ENCODE measurements around the gene CD52. TPM values are rescaled to one million over a fixed set of nuclear protein-coding genes. Genes with fewer than 3 reads are reported as not detected.

Gene CD52
- total RNA-seq, 1 experiment from 2014 or later, result not detected

DNA sequence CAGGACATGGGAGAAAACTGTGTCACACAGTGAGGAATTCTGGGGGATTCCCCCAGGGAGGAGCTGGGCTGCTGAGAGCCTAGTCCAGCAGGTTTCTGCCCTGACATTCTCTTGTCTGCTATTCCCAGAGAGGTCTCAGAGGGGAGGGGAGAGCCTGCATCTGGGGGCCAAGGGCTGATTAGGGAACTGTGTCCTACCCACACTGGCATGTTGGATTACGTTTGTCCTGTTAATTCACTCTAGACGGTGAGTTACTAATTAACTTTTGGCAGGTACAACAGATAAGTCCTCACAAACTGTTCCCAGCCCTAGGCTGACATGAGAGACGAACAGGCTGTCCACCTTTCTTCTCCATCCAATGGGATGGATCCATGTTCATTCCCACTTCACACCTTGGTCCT is 40.5 kb upstream of the CD52 start:
- intact Hi-C loops (cut with micrococcal nuclease; ENCODE audit: unreplicated experiment), result loop anchor here (5.0 kb wide), 1 partner anchor 40 kb away; no protein-coding TSS in a partner anchor
- peak overlapping the region; percentile 75 for H3K27ac ChIP-seq (ENCODE audit: low read depth, low read length, poor library complexity, severe bottlenecking)
- H3K36me3 ChIP-seq (ENCODE audit: insufficient read depth, low read length, poor library complexity, severe bottlenecking), result peaks cover 33% of the 10 kb centered on the region
- H3K9me3 ChIP-seq (ENCODE audit: low read depth, low read length, poor library complexity, severe bottlenecking), result no peaks in the 10 kb centered on the region
- H3K4me1 ChIP-seq (ENCODE audit: insufficient read depth, low read length, poor library complexity, severe bottlenecking), result peaks cover 51% of the 10 kb centered on the region
- POLR2A ChIA-PET (ENCODE audit: low non-redundant PET), result no interaction called here
- no peaks in the 10 kb centered on the region for H3K27me3 ChIP-seq (replicated peaks; ENCODE audit: insufficient read depth, low read depth, low read length, poor library complexity)
- CTCF ChIA-PET, result interaction anchor here (1.0 kb wide), 1 partner anchor 172 kb away, joined by 3 read pairs; no protein-coding TSS in a partner anchor
- H3K4me3 ChIP-seq (ENCODE audit: low read depth, low read length, poor library complexity, severe bottlenecking), result no peak overlapping the region
- no peak for DNase-seq (ENCODE audit: low spot score)
- BruUV-seq (replicated peaks), result no TSS peak
- no peak for TF ChIP-seq EZH2 (IDR thresholded peaks at IDR 0.05; ENCODE audit: borderline replicate concordance, low read depth, low read length, poor library complexity, severe bottlenecking)

DNA sequence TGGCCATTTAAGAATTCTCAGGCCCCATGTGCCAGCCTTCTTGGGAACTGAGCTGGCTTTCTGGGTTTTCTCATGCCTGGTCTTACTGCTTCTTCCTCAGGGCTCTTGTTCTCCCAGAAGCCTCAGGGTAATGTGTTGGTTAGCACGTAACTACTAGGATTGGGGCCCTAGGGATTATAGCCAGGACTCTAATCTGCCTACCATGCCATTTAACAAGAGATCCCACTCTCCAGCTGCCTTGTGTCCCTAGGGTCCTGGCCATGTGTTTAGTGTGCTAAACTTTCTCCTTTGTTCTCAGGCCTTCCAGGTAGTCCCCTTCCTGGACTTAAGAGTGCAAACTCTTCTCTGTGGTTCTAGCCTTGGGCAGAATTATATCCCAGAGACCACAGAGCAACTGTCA is 40.0 kb upstream of the CD52 start:
- H3K27ac ChIP-seq (ENCODE audit: low read depth, low read length, poor library complexity, severe bottlenecking), result peak overlapping the region; percentile 23
- POLR2A ChIA-PET (ENCODE audit: low non-redundant PET), result no interaction called here

DNA sequence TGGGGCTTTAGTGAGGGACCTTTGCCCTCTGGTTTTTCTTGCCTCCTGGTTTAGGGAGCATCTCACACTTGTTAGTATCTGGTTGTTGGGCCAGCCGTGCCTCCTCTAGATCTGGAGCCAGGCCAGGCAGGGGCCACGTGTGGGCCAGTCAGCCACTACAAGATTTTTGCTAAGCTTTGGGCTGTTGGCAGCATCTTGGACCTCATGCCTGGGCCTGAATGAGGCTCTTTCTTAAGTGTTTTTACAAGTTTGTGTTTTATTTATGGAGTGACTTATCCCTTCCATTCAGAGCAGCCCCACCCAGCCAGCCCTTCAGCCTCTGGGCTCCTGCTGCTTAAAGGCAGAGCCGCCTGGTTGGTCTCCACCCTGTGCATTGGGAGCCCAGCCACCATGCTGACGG is 39.5 kb upstream of the CD52 start:
- CTCF ChIA-PET, result no interaction called here
- peaks cover 52% of the 10 kb centered on the region for H3K4me1 ChIP-seq (ENCODE audit: insufficient read depth, low read length, poor library complexity, severe bottlenecking)

More for the DNA sequence above, 40.0 kb upstream of the CD52 start:
- Histone ChIP-seq H3K36me3 (ENCODE audit: insufficient read depth, low read length, poor library complexity, severe bottlenecking) (peaks cover 31% of the 10 kb centered on the region), H3K27me3 (replicated peaks; ENCODE audit: insufficient read depth, low read depth, low read length, poor library complexity) (no peaks in the 10 kb centered on the region), H3K4me1 (ENCODE audit: insufficient read depth, low read length, poor library complexity, severe bottlenecking) (peaks cover 52% of the 10 kb centered on the region), H3K4me3 (ENCODE audit: low read depth, low read length, poor library complexity, severe bottlenecking) (no peak overlapping the region), H3K9me3 (ENCODE audit: low read depth, low read length, poor library complexity, severe bottlenecking) (no peaks in the 10 kb centered on the region)
- CTCF ChIA-PET, result no interaction called here
- no peak for DNase-seq (ENCODE audit: low spot score)
- no TSS peak for BruUV-seq (replicated peaks)
- intact Hi-C loops (cut with micrococcal nuclease; ENCODE audit: unreplicated experiment), result loop anchor here (5.0 kb wide), 1 partner anchor 40 kb away; no protein-coding TSS in a partner anchor
- TF ChIP-seq, protein P1, sequence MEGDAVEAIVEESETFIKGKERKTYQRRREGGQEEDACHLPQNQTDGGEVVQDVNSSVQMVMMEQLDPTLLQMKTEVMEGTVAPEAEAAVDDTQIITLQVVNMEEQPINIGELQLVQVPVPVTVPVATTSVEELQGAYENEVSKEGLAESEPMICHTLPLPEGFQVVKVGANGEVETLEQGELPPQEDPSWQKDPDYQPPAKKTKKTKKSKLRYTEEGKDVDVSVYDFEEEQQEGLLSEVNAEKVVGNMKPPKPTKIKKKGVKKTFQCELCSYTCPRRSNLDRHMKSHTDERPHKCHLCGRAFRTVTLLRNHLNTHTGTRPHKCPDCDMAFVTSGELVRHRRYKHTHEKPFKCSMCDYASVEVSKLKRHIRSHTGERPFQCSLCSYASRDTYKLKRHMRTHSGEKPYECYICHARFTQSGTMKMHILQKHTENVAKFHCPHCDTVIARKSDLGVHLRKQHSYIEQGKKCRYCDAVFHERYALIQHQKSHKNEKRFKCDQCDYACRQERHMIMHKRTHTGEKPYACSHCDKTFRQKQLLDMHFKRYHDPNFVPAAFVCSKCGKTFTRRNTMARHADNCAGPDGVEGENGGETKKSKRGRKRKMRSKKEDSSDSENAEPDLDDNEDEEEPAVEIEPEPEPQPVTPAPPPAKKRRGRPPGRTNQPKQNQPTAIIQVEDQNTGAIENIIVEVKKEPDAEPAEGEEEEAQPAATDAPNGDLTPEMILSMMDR (conservative IDR thresholded peaks at IDR 0.05; ENCODE audit: low read depth, low read length), result no peak
- no peak for TF ChIP-seq EZH2 (IDR thresholded peaks at IDR 0.05; ENCODE audit: borderline replicate concordance, low read depth, low read length, poor library complexity, severe bottlenecking)

More for the DNA sequence above, 39.5 kb upstream of the CD52 start:
- Histone ChIP-seq H3K36me3 (ENCODE audit: insufficient read depth, low read length, poor library complexity, severe bottlenecking) (peaks cover 25% of the 10 kb centered on the region), H3K4me3 (ENCODE audit: low read depth, low read length, poor library complexity, severe bottlenecking) (no peak overlapping the region), H3K27ac (ENCODE audit: low read depth, low read length, poor library complexity, severe bottlenecking) (peak overlapping the region; percentile 71), H3K9me3 (ENCODE audit: low read depth, low read length, poor library complexity, severe bottlenecking) (no peaks in the 10 kb centered on the region), H3K27me3 (replicated peaks; ENCODE audit: insufficient read depth, low read depth, low read length, poor library complexity) (no peaks in the 10 kb centered on the region)
- BruUV-seq (replicated peaks), result no TSS peak
- POLR2A ChIA-PET (ENCODE audit: low non-redundant PET), result no interaction called here
- no peak for DNase-seq (ENCODE audit: low spot score)
- TF ChIP-seq, protein P1 (conservative IDR thresholded peaks at IDR 0.05; ENCODE audit: low read depth, low read length), result no peak
- TF ChIP-seq EZH2 (IDR thresholded peaks at IDR 0.05; ENCODE audit: borderline replicate concordance, low read depth, low read length, poor library complexity, severe bottlenecking), result no peak
- intact Hi-C loops (cut with micrococcal nuclease; ENCODE audit: unreplicated experiment), result loop anchor here (5.0 kb wide), 1 partner anchor 41 kb away; no protein-coding TSS in a partner anchor

Measured in A673 (cell line).